ENCODE measurements around the gene DNPH1.

The DNPH1 gene

GRCh38 chr6:43178150-43178549 lies 51.1 kb downstream of the DNPH1 start:
- no peak overlapping the region for H3K27ac ChIP-seq
- TF ChIP-seq CTCF (IDR thresholded peaks at IDR 0.05) (no peak), ZFX (IDR thresholded peaks at IDR 0.05; ENCODE audit: borderline replicate concordance) (no peak)

- TF ChIP-seq ZFX (IDR thresholded peaks at IDR 0.05; ENCODE audit: borderline replicate concordance) (no peak), CTCF (IDR thresholded peaks at IDR 0.05) (no peak)
- no peak overlapping the region for H3K27ac ChIP-seq
These were observed 52.9 kb downstream of the DNPH1 start for GRCh38 chr6:43176423-43176786.

- H3K27ac ChIP-seq, result no peak overlapping the region; the same call in 1 of the 2 replicates
- TF ChIP-seq ZFX (IDR thresholded peaks at IDR 0.05; ENCODE audit: borderline replicate concordance), result no peak
- no peak for TF ChIP-seq CTCF (IDR thresholded peaks at IDR 0.05)
These were observed 53.4 kb downstream of the DNPH1 start for GRCh38 chr6:43175676-43176422.
